Measurements from ENCODE around the gene HNF1B.
A peak's percentile ranks its signal among the peaks of the same experiment; 100 is the strongest.

HNF1B gene

DNA sequence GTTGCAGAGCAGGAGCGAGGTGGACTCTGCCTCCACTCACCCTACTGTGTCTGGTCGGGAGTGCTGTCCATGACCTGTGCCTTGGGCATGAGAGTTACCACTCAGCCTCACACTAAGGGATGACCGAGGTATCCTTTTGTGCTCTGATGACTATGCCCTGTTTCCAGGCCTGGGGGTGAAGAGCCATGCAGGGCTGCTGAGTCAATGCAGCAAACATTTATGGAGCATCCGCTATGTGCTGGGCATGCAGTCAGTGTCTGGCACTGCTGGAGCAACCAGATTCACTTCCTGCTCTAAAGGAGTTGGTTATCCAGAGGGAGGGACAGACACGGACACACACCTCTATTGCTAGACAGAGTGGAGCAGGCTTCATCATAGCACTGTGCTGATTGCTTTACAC, 7.6 kb upstream of the HNF1B start:
- no peak overlapping the region for H3K4me3 ChIP-seq (ENCODE audit: control insufficient read depth, low read depth, low read length)
- TF ChIP-seq, protein P1, sequence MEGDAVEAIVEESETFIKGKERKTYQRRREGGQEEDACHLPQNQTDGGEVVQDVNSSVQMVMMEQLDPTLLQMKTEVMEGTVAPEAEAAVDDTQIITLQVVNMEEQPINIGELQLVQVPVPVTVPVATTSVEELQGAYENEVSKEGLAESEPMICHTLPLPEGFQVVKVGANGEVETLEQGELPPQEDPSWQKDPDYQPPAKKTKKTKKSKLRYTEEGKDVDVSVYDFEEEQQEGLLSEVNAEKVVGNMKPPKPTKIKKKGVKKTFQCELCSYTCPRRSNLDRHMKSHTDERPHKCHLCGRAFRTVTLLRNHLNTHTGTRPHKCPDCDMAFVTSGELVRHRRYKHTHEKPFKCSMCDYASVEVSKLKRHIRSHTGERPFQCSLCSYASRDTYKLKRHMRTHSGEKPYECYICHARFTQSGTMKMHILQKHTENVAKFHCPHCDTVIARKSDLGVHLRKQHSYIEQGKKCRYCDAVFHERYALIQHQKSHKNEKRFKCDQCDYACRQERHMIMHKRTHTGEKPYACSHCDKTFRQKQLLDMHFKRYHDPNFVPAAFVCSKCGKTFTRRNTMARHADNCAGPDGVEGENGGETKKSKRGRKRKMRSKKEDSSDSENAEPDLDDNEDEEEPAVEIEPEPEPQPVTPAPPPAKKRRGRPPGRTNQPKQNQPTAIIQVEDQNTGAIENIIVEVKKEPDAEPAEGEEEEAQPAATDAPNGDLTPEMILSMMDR (IDR thresholded peaks at IDR 0.05; ENCODE audit: control insufficient read depth, insufficient read depth, low read depth, low read length, missing control alignments), result no peak
- DNase-seq (ENCODE audit: low read depth), result peak; percentile 59

DNA sequence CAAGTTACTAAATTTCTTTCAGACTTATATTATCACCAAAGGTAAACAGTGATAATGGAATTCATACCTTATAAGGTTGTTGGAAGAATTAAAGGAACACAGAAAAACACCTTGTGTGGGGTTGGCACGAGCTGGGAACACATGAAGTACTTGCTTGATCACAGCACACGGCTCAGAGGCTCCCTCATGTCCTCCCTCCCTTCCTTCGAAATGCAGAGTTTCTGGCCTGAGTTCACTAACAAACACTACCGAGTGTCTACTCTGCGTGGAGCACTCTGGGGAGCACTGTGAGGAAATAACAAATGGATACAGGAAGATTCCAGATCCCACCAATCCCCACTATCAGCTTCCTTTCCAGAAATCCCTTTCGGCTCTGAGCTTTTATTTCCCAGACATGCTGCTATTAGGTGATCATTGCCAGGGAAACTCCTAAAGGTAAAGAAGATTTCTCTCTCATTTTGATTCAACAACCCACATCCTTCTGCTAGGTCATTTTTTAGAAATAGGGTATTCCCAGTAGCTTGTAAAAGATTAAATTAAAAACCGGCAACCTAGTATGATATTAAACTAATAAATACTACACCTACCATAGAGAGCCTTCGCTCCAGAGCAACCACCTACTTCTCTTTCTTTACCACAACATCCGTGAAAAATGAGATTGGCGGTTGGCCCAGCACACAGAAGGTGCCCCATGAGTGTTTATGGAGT, 6.1 kb upstream of the HNF1B start:
- TF ChIP-seq, protein P1 (IDR thresholded peaks at IDR 0.05; ENCODE audit: control insufficient read depth, insufficient read depth, low read depth, low read length, missing control alignments), result no peak
- no peak overlapping the region for H3K4me3 ChIP-seq (ENCODE audit: control insufficient read depth, low read depth, low read length)
- no peak for DNase-seq (ENCODE audit: low read depth)

DNA sequence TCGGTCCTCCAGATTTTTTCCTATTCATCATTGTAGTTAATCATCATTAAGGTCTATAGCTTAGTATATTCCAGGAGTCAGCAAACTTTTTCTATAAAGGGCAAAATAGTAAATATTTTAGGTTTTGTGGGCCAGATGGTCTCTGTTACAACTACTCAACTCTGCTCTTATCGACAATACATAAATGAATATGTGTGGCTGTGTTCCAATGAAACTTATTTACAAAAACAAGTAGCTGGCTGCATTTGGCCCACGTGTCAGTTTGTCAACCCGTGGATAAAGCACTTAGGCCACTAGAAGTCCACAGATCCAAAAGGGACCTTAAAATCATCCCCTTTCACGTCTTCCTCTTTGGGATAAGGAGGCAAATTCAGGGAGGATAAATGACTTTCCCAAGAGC, 5.4 kb upstream of the HNF1B start:
- no peak overlapping the region for H3K4me3 ChIP-seq (ENCODE audit: control insufficient read depth, low read depth, low read length)
- TF ChIP-seq, protein P1 (IDR thresholded peaks at IDR 0.05; ENCODE audit: control insufficient read depth, insufficient read depth, low read depth, low read length, missing control alignments), result no peak
- DNase-seq (ENCODE audit: low read depth), result no peak

DNA sequence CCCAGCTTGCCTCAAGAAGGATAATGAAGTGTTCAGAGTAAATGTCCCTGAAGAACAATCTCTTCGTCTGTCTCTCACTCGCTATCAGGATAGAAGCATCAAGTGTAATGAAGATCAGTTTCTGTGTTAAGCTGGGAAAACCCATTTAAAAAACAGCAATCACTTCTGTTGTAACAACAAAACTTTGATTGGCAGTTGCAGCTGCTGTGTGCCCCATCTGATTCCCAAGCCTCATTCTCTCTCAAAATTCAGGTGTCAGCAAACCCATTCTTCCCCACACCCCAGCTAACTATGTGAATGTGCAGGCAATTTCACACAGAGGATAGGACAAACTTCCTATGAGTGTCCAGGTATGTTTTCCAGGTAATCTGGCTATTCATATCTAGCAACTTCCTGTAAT, 2.4 kb upstream of the HNF1B start:
- TF ChIP-seq, protein P1 (IDR thresholded peaks at IDR 0.05; ENCODE audit: control insufficient read depth, insufficient read depth, low read depth, low read length, missing control alignments), result no peak
- H3K4me3 ChIP-seq (ENCODE audit: control insufficient read depth, low read depth, low read length), result no peak overlapping the region
- no peak for DNase-seq (ENCODE audit: low read depth)

DNA sequence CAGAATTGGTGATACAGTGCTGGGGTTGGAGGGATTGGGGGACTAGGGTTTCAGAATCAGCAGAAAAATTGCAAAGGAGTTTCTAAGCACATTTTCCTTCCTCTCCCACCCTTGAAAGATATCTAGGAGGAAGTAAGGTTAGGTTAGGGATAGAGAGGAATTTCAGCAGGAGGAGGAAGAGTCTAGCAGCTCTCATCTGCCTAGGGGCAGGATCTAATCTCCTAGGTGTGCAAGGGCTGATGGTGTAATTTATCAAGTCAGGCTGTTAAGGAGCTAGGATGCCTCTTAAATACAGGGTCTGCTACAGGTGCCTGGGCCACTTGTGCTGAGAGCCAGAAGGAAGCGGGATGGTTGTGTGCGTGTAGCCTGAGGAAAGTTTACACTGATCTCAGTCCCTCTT, 1.8 kb upstream of the HNF1B start:
- no peak overlapping the region for H3K4me3 ChIP-seq (ENCODE audit: control insufficient read depth, low read depth, low read length)
- DNase-seq (ENCODE audit: low read depth), result no peak
- TF ChIP-seq, protein P1 (IDR thresholded peaks at IDR 0.05; ENCODE audit: control insufficient read depth, insufficient read depth, low read depth, low read length, missing control alignments), result no peak

DNA sequence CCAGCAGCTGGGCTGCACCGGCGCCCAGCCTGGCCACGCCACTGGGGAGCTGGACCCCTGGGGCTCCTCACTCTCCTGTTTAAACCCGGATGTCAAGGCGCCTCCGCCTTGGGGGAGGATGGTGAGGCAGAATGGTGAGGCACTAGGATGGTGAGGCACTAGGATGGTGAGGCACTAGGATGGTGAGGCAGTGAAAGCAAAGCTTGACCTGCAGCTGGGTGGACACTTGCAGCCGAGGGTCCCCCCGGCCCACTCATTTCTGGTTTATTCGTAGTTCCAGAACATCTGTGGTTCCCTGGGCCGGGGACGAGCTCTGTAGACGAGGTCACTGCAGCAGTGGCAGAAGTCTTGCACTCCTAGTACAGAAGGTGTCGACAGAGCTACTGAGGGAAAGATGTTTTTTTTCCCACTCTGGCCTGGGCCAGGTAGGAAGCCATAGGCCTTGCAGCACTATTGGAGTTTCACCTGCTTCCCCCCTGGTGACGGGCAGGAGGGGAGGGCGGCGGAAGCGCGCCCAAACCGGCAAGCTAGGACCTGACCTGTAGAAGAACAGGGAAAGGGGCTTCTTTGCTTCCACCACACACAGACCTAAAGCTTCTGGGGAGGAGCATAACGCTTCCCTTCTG, 1.1 kb upstream of the HNF1B start:
- TF ChIP-seq, protein P1 (IDR thresholded peaks at IDR 0.05; ENCODE audit: control insufficient read depth, insufficient read depth, low read depth, low read length, missing control alignments), result no peak
- no peak for DNase-seq (ENCODE audit: low read depth)
- no peak overlapping the region for H3K4me3 ChIP-seq (ENCODE audit: control insufficient read depth, low read depth, low read length)
